ENCODE results near the gene PEAK1.

- TF ChIP-seq CTCF (conservative IDR thresholded peaks at IDR 0.05; ENCODE audit: low read depth, low read length), result no peak
- no peak for TF ChIP-seq EZH2phosphoT487 (IDR thresholded peaks at IDR 0.05; ENCODE audit: borderline replicate concordance, low read length)
These were observed 107.4 kb downstream of the PEAK1 start for GRCh38 chr15:77312523-77312922.

All from PC-3 (cell line).